GM18867 (cell line): ENCODE results near the gene SAMD5.

Source experiments
- ATAC-seq: cut with Tn5 transposase; IDR thresholded peaks from one replicate; pipeline ENCODE4 v1.9.1; 2021; ENCODE audit warnings: mild to moderate bottlenecking, moderate library complexity; ENCODE audit not compliant: unreplicated experiment

SAMD5 gene

DNA sequence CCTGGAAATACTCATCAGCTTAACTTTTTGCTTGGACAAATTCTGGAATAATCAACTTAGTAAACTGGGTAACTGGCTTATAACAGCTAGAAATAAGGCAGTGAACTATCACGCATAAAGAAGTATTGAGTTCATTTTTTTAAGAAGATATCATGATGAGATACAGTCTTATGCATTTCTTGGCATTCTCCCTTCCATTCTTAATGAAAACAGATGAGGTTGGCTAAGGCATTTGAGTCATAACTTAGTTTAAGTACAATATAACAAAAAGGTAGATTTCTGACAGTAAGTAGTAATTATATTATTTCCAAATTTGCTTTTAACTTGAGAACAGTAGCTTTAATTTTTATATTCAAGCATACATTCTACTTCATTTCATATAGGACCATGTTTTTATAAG is 56.1 kb downstream of the SAMD5 start:
- no peak for ATAC-seq

GRCh38 chr6:147566244-147566898 is 57.9 kb downstream of the SAMD5 start:
- ATAC-seq, result no peak

DNA sequence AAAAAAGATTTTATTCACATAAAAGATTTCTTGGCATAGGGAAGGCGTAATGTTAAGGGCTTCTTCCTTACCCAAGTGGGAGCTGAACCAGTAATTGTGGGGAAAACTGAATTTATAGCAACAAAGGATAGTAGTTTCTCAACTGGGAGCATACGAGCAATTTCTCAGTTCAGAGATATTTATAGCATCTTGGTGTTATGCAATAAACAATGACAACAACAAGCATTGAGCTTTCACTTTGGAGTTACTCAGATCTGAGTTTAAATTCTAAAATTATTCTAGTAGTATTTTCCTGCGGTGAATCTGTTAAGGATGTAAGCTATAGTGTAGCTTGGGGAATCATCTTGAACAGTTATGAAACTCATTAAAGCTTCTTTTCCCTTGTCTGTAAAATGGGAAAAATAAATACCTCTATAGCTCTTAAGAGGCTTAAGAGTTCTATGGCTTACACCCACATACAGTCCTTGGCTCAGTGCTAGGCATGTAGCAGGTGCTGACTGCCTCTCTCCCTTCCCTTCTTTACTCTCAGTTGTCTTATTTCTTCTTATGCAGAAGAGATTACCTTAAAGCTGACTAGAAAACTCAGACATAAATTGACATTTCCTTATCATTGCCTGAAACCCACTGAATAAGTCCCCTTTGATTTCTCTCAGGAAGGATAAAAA is 58.8 kb downstream of the SAMD5 start:
- ATAC-seq, result peak; percentile 61

- ATAC-seq, result no peak
These were observed 61.3 kb downstream of the SAMD5 start for GRCh38 chr6:147569788-147570187.

DNA sequence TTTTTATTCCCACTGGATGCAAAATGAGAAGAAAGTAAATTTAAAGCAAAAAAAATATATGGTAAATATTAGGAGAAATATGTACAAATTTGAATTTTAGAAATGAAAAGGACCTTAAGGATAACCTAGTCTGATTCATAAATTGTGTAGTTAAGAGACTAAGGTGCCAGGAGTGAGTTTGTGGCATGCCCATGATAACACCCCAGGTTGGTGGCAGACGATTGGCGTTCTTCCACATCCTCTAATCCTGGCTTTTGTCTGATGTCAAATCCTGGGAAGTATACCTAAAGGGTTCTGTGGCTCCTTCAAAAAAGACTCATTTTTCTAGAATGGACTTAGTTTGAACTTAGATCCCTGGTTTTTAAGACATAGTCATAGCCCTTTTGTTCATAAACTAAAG is 62.2 kb downstream of the SAMD5 start:
- no peak for ATAC-seq

DNA sequence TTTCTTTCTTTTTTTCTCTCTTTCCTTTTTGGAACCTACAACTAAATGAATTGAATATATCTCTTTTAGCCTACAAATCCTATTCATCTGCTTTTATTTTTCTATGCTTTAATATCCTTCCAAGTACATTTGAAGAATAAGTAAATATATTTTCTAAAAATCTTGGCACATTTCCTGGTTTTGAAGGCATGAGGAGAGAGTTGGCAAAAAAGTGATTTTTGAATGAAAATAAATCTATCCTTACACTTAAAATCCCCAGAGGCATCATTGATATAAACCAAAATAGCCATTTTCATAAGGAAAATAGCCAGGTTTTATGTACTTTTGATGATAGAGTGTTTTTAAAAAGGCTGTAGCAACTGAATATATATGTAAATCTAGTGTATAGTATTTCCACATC is 69.0 kb downstream of the SAMD5 start:
- ATAC-seq, result no peak

GRCh38 chr6:147578159-147578558 is 69.7 kb downstream of the SAMD5 start:
- ATAC-seq, result no peak

DNA sequence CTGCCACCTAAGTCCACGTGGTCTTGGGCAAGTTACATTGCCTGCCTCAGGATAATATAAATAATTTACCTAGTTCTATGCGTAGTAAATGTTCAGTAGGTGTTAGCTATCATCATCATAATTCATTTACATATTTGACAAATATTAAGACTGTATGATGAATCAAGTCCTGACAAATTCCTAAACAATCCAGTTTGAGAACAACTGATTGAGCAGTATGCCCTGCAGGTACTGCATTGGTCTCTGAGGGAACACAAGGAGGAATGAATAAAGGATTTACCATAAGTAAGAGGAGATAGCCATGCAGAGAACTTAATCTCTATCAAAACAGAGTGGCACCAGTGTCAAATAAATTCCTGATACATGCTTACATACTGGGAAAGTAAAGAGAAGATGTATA is 70.4 kb downstream of the SAMD5 start:
- ATAC-seq, result no peak

DNA sequence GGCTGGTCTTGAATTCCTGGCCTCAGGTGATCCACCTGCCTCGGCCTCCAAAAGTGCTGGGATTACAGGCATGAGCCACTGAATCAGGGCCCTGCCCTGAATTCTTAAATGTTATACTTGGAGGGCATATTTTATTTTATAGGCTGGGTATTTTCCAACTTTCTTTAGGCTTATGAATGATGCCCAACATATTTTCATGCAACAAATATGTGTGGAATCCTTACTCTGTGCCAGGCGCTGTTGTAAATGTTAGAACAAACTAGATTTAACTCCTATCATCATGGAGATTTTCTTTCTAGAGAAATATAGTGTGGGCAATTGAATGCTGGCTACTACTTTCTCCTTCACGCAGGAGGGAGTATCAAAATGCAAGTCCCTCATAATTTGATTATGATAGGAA is 71.2 kb downstream of the SAMD5 start:
- no peak for ATAC-seq

DNA sequence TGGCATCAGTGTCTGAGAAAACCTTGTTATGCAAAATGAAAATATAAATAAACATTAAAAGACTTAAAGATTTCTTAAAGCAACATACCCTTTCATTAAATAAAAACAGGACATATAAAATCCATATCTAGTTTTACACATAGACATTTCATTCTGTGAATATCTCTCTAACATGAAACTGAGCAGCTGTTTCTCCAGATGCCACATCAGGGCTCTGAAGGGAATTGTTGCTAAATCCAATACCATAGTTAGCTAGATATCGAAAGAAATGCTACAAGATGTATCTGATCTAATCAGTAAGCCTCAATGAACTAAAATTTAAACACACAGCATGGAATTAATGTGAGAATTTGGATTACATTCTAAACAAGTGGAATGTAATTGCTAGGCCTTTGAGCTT is 74.5 kb downstream of the SAMD5 start:
- ATAC-seq, result no peak

GRCh38 chr6:147585256-147585655 is 76.8 kb downstream of the SAMD5 start:
- no peak for ATAC-seq

GRCh38 chr6:147586044-147586443 is 77.6 kb downstream of the SAMD5 start:
- no peak for ATAC-seq

GRCh38 chr6:147587907-147588306 is 79.4 kb downstream of the SAMD5 start:
- ATAC-seq, result no peak

GRCh38 chr6:147588469-147588868 is 80.0 kb downstream of the SAMD5 start:
- no peak for ATAC-seq

- ATAC-seq, result no peak
These were observed 81.3 kb downstream of the SAMD5 start for GRCh38 chr6:147589739-147590250.

- no peak for ATAC-seq
These were observed 87.5 kb downstream of the SAMD5 start for GRCh38 chr6:147595961-147596360.

GRCh38 chr6:147603392-147604081 is 95.0 kb downstream of the SAMD5 start:
- ATAC-seq, result no peak

- no peak for ATAC-seq
These were observed 95.9 kb downstream of the SAMD5 start for GRCh38 chr6:147604373-147604772.

DNA sequence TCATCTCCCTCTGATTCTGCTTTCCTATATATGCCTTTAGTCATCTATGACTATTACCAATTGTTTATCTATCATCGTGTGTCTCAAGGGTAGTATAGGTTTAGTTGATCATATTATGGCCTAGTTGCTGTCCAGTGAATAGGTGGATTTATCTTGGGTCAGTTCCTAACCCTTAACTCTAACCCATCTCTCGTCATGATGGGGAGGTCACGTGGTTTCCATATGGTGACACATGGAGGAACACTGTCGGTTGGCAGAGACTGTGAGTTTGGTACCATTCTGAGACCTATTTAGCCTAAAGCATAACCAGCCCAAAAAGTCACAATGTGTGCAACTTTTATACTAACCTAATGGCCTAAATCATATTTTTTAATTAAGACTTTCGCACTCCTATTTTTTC is 103.5 kb downstream of the SAMD5 start:
- no peak for ATAC-seq

- ATAC-seq, result no peak
These were observed 106.0 kb downstream of the SAMD5 start for GRCh38 chr6:147614501-147614900.

- no peak for ATAC-seq
These were observed 107.4 kb downstream of the SAMD5 start for GRCh38 chr6:147615659-147616456.
